Body of pancreas (tissue), 4 donors: Measurements from ENCODE around the gene REC114. TPM values are rescaled to one million over a fixed set of nuclear protein-coding genes. Genes with fewer than 3 reads are reported as not detected.

Experiments
- ATAC-seq: fragments of 150-250 bp; one replicate; pipeline ENCODE4 v1.9.1; 2016
- DNase-seq, 4 donors: peaks; one replicate each; pipeline ENCODE4 v3.0.0-alpha.2; 2019
- H3K27ac ChIP-seq, 4 donors: fragments of 200-600 bp; sonication (generic); 1 replicate in 3 of 4; 2 replicates in 1 of 4; pipeline versions ENCODE4 v1.5.1 to v1.6.1; 2016 to 2019; ENCODE audit warnings: mild to moderate bottlenecking in 1 of 4, mixed read lengths in 1 of 4, moderate library complexity in 1 of 4
- H3K27me3 ChIP-seq, 2 donors: fragments of 200-600 bp; sonication (generic); one replicate each; pipeline ENCODE4 v1.6.0; 2016; ENCODE audit warnings: mild to moderate bottlenecking in 1 of 2
- H3K36me3 ChIP-seq, 2 donors: fragments of 200-600 bp; sonication (generic); replicated peaks in 1 of 2; 2 replicates each; pipeline ENCODE4 v1.5.1; 2016; ENCODE audit warnings: low read depth in 2 of 2; ENCODE audit not compliant: insufficient read depth in 1 of 2
- H3K4me1 ChIP-seq: fragments of 200-600 bp; sonication (generic); one replicate; pipeline ENCODE4 v1.6.0; 2016
- H3K4me3 ChIP-seq, 2 donors: fragments of 200-600 bp; sonication (generic); 1 replicate in 1 of 2; 2 replicates in 1 of 2; pipeline ENCODE4 v1.5.1; 2016 to 2019
- H3K9me3 ChIP-seq, 3 donors: fragments of 200-600 bp; sonication (generic); 1 replicate in 2 of 3; 2 replicates in 1 of 3; pipeline ENCODE4 v1.5.1; 2016
- POLR2A ChIP-seq, 3 donors: fragments of 450-650 bp; IDR thresholded peaks; one replicate each; pipeline ENCODE4 v1.6.1; 2016; ENCODE audit warnings: antibody characterized with exemption in 3 of 3, mild to moderate bottlenecking in 2 of 3
- WGBS, 2 donors: methylation state at CpG; one replicate each; pipeline ENCODE4 v1.1.5; 2017; 5-methylcytosine and 5-hydroxymethylcytosine counted together
- intact Hi-C: fragments of 100-400 bp; cut with DNase I; formaldehyde crosslinking; loops from one replicate; pipeline ENCODE4 v1.15.1; 2023
- total RNA-seq, 2 donors: library from RNA; depleted of rRNA; stranded (reverse); fragments of >200 nt; gene quantifications; one replicate each; pipeline ENCODE4 v1.1.0, GENCODE V29; 2016
- TF ChIP-seq, protein P1 (sequence below), 7 experiments: fragments of 450-650 bp in 4 of 7; fragments of 200-600 bp in 3 of 7; sonication (generic) in 3 of 7; IDR thresholded peaks; one replicate each; pipeline ENCODE4 v1.5.1; 2016 to 2019; ENCODE audit warnings: antibody characterized with exemption in 7 of 7

REC114 gene
- total RNA-seq, 2 donors from 2014 or later, result not detected

DNA sequence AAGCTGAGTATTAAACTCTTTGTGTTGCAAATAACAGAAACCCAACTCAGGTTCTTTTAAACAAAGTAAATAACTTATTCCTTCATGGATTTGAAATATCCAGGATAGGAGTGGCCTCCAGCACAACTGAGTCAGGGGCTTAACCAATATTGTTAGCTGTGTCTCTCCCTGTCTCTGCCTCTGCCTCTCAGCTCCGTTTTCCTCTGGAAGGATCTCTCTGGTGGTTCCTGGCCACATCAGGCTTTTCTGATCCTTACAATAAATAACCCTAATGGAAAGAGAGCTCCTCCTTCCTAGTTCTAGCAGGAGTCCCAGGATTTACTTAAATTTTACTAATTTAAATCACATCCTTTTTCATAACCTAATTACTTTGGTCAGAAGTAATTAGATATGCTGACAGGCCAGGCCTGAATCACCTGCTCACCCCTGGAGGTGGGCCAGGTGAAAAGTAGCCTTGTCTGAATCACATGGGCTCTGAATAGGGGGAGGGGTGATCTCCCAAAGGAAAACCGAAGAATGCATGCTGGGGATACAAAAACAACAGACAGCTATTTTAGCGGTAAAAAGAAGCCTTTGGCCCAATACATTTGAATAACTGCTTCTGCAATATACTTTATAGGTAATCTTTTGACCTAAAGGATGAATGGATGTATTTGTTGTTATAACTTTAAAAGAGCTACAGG lies 75.4 kb downstream of the REC114 start:
- DNase-seq, result no peak
- Histone ChIP-seq H3K4me1 (no peaks in the 10 kb centered on the region), H3K27ac (no peak overlapping the region), H3K4me3 (no peak overlapping the region), H3K36me3 (no peaks in the 10 kb centered on the region), H3K27me3 (no peaks in the 10 kb centered on the region), H3K9me3 (no peaks in the 10 kb centered on the region)
- intact Hi-C loops, result no loop called here
- ATAC-seq, result no peak
- WGBS, 2 donors, result 51 to 59% methylated on average over 3 of the region's 3 CpGs
- TF ChIP-seq, protein P1, sequence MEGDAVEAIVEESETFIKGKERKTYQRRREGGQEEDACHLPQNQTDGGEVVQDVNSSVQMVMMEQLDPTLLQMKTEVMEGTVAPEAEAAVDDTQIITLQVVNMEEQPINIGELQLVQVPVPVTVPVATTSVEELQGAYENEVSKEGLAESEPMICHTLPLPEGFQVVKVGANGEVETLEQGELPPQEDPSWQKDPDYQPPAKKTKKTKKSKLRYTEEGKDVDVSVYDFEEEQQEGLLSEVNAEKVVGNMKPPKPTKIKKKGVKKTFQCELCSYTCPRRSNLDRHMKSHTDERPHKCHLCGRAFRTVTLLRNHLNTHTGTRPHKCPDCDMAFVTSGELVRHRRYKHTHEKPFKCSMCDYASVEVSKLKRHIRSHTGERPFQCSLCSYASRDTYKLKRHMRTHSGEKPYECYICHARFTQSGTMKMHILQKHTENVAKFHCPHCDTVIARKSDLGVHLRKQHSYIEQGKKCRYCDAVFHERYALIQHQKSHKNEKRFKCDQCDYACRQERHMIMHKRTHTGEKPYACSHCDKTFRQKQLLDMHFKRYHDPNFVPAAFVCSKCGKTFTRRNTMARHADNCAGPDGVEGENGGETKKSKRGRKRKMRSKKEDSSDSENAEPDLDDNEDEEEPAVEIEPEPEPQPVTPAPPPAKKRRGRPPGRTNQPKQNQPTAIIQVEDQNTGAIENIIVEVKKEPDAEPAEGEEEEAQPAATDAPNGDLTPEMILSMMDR (IDR thresholded peaks at IDR 0.05), result no peak
- no peak for TF ChIP-seq POLR2A (IDR thresholded peaks at IDR 0.05)

DNA sequence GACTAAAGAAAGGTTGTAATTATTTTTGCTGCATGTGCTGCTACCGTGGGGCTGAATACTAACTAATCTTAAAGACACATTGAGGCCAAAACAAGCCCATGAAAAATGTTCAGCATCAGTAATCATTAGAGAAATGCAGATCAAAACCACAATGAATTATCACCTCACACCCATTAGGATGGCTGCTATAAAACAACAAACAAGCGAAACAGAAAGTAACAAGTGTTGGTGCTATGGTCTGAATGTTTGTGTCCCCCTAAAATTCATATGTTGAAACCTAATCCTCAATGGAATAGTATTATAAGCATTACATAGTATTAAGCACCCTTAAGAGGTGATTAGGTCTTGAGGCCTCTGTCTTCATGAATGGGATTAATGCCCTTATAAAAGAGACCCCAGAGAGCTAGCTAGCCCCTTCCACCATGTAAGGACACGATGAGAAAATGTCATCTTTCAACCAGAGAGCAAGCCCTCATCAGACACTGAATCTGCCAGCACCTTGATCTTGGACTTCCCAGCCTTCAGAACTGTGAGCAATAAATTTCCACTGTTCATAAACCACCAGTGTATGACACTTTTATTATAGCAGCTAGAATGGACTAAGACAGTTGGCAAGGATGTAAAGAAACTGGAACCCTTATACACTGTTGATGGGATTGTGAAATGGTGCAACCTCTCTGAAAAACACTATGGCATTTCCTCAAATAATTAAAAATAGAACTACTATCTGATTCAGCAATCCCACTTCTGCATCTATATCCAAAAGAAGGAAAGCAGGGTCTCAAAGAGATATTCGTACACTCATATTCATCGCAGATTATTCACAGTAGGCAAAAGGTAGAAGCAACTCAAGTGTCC lies 76.1 kb downstream of the REC114 start:
- ATAC-seq (no peak), DNase-seq (no peak)
- Histone ChIP-seq H3K4me1 (no peaks in the 10 kb centered on the region), H3K9me3 (no peaks in the 10 kb centered on the region), H3K4me3 (no peak overlapping the region), H3K27me3 (no peaks in the 10 kb centered on the region), H3K27ac (no peak overlapping the region), H3K36me3 (no peaks in the 10 kb centered on the region)
- no peak for TF ChIP-seq POLR2A (IDR thresholded peaks at IDR 0.05)
- TF ChIP-seq, protein P1 (IDR thresholded peaks at IDR 0.05), result no peak
- intact Hi-C loops, result no loop called here
- 83 to 86% methylated on average over 5 of the region's 5 CpGs for WGBS, 2 donors

DNA sequence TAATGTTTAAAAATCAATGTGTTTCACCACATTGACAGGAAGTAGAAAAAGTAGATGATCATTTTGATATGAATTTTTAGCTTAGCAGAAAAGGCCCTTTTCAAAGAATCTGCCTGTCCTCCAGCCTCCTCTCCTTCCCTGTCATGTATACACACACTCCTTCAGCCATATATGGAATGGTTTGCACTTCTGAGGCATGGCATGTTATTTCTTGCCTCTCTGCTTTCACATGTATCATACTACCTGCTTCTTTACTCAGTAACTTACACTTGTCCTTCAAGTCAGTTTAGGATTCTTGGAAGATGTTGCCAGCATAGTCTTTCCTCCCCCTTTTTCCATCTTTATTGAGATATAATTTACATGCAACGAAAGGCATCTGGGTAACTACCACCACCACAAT lies 79.0 kb downstream of the REC114 start:
- WGBS, 2 donors, result 75 to 85% methylated on average over 1 of the region's 1 CpG
- TF ChIP-seq, protein P1 (IDR thresholded peaks at IDR 0.05), result no peak
- no peak for TF ChIP-seq POLR2A (IDR thresholded peaks at IDR 0.05)

DNA sequence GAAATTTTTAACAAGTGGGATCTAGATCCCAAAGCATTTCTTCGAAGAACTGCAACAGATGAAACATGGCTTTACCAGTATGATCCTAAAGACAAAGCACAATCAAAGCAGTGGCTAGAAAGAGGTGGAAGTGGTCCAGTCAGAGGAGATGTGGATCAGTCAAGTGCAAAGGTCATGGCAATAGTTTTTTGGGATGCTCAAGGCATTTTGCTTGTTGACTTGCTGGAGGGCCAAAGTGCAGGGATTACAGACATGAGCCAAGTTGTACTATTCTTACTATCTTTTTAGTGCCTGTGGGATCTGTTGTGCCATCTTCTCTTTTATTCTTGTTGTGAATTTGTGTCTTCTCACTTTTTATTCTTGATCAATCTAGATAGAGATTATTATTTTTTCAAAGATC lies 82.0 kb downstream of the REC114 start:
- no peaks in the 10 kb centered on the region for H3K4me1 ChIP-seq
- intact Hi-C loops, result no loop called here
- no peak overlapping the region for H3K27ac ChIP-seq
- no peak for ATAC-seq
- 81 to 83% methylated on average over 1 of the region's 1 CpG for WGBS, 2 donors
- TF ChIP-seq, protein P1 (IDR thresholded peaks at IDR 0.05), result no peak
- TF ChIP-seq POLR2A (IDR thresholded peaks at IDR 0.05), result no peak
- no peaks in the 10 kb centered on the region for H3K9me3 ChIP-seq
- DNase-seq, result no peak
- H3K4me3 ChIP-seq, result no peak overlapping the region
- no peaks in the 10 kb centered on the region for H3K27me3 ChIP-seq
- no peaks in the 10 kb centered on the region for H3K36me3 ChIP-seq

More for the DNA sequence above, 79.0 kb downstream of the REC114 start:
- Histone ChIP-seq H3K4me3 (no peak overlapping the region), H3K27ac (no peak overlapping the region), H3K36me3 (no peaks in the 10 kb centered on the region), H3K9me3 (no peaks in the 10 kb centered on the region), H3K27me3 (no peaks in the 10 kb centered on the region), H3K4me1 (no peaks in the 10 kb centered on the region)
- DNase-seq (no peak), ATAC-seq (no peak)
- intact Hi-C loops, result no loop called here
